Fibroblast of the conjunctiva (primary cell): ENCODE data around the gene ZMIZ2.
"Not testable (repeated sequence)": the region's sequence is repeated elsewhere in the genome, so short reads cannot be mapped to it uniquely, and the experiment has no call there.

ENCODE experiments used
- DNase-seq: peaks from one replicate; pipeline ENCODE4 v3.0.0-alpha.2; 2010; ENCODE audit warnings: low read depth

The ZMIZ2 gene

GRCh38 chr7:44803828-44804519, 55.3 kb downstream of the ZMIZ2 start:
- not testable (repeated sequence) for DNase-seq

DNA sequence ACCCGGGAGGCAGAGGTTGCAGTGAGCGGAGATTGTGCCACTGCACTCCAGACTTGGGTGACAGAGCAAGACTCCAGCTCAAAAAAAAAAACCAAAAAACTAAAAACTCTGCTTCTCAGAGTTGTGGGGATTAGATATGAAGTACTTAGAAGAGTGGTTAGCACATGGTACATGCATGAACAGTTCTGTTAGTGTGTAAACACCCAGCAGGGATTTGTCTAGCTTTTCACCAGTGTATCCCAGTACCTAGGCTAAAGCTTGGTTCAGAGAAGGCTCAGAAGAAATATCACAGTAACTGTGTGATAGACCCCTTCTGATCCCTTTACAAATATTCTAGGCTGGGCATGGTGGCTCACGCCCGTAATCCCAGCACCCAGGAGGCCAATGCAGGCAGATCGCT, 57.3 kb downstream of the ZMIZ2 start:
- no peak for DNase-seq

DNA sequence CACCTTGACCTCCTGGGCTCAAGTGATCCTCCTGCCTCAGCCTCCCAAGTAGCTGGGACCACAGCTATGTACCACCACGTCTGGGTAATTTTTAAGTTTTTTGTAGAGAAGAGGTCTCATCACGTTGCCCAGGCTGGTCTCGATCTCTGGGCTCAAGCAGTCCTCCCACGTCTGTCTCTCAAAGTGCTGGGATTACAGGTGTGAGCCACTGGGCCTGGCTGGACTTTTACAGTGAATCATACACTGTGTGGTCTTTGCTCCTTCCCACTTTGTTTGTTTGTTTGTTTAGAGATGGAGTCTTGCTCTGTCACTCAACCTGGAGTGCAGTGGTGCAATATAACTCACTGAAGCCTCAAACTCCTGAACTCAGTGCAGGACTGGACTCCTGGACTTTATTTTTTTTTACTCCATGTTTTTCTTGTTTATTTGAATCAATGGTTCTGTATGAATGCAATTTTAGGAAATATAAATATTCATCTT, 60.3 kb downstream of the ZMIZ2 start:
- DNase-seq, result no peak

DNA sequence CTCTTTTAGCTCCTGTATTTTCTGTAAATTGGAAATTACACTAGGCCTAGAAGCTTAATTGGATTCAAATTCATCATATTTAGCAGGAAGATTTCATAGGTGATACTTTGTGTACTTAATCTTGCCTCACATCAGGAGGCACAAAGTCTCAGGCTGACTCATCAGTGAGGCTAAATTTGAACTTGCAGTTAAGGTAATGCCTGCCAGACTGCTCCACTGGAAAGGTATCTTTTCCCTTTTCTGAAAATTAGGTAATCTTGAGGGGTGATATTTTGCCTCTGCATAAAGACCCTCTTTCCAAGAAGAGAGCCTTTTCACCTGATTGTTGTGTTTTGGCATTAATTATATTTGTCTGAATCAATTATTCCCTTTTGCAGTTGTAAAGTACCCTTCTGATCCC, 62.4 kb downstream of the ZMIZ2 start:
- no peak for DNase-seq

DNA sequence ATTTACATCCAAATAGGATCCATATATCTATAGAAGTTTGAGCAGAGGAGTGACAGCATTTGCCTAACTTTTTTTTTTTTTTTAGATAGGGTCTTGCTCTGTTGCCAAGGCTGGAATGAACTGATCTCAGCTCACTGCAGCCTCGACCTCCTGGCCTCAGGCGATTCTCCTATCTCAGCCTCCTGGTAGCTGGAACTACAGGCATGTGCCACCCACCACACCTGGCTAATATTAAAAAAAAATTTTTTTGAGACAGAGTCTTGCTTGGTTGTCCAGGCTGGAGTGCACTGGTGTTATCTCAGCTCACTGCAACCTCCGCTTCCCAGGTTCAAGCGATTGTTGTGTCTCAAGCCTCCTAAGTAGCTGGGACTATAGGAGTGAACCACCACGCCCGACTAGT, 62.9 kb downstream of the ZMIZ2 start:
- no peak for DNase-seq

- no peak for DNase-seq
Observed at GRCh38 chr7:44814919-44815318, 66.3 kb downstream of the ZMIZ2 start.

DNA sequence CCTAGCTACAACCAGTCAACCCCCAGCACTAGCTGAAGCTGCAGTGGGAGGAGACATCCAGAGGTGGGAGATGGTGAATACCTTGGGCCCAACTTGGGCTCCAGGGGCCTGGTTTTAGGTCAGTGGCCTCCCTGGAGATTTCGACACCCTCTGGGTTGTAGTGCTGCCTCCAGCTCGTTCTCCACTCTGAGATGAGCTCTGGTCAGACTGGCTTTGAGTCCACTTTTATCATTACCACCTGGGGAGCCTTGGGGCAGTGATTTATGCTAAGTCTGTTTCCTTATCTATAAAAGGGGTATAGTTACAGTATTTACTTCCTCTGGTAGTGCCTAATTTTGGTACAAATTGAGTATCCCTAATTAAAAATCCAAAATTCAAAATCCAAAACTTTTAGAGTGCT, 70.6 kb downstream of the ZMIZ2 start:
- DNase-seq, result no peak
